Activated T-cell treated with anti-CD3 and anti-CD28 coated beads, Interleukin-2, amount 50 U/mL, for 48 hours (primary cell): ENCODE results near the gene B3GNT3.
"Not testable (repeated sequence)": the region's sequence is repeated elsewhere in the genome, so short reads cannot be mapped to it uniquely, and the experiment has no call there.

Source experiments
- DNase-seq, 2 experiments: peaks; one replicate each; pipeline ENCODE4 v3.0.0-alpha.2; 2020

The B3GNT3 gene

GRCh38 chr19:17767559-17767958, 27.4 kb upstream of the B3GNT3 start:
- no peak for DNase-seq

- no peak for DNase-seq
Measured at GRCh38 chr19:17770613-17771012, 24.3 kb upstream of the B3GNT3 start.

GRCh38 chr19:17772172-17772571, 22.8 kb upstream of the B3GNT3 start:
- DNase-seq = no peak

GRCh38 chr19:17775245-17775927, 19.6 kb upstream of the B3GNT3 start:
- DNase-seq = peak; percentile 67 to 73

- DNase-seq = no peak
Measured at GRCh38 chr19:17775991-17776803, 18.7 kb upstream of the B3GNT3 start.

- DNase-seq = not testable (repeated sequence)
Measured at GRCh38 chr19:17777840-17778239, 17.1 kb upstream of the B3GNT3 start.

GRCh38 chr19:17778251-17778967, 16.5 kb upstream of the B3GNT3 start:
- peak; percentile 80 to 82 for DNase-seq

GRCh38 chr19:17778968-17779929, 15.7 kb upstream of the B3GNT3 start:
- no peak for DNase-seq

- DNase-seq = no peak
Measured at GRCh38 chr19:17780781-17781180, 14.2 kb upstream of the B3GNT3 start.

- not testable (repeated sequence) for DNase-seq
Measured at GRCh38 chr19:17783721-17784120, 11.2 kb upstream of the B3GNT3 start.

- DNase-seq = peak; percentile 85 to 86
Measured at GRCh38 chr19:17784201-17785008, 10.5 kb upstream of the B3GNT3 start.

GRCh38 chr19:17787274-17787913, 7.5 kb upstream of the B3GNT3 start:
- DNase-seq = no peak

- DNase-seq = no peak
Measured at GRCh38 chr19:17788632-17789031, 6.3 kb upstream of the B3GNT3 start.

- no peak for DNase-seq
Measured at GRCh38 chr19:17790059-17790780, 4.7 kb upstream of the B3GNT3 start.

- no peak for DNase-seq
Measured at GRCh38 chr19:17794412-17794730, 567 bp upstream of the B3GNT3 start.

- DNase-seq = no peak
Measured at GRCh38 chr19:17795495-17795856, 538 bp downstream of the B3GNT3 start.

GRCh38 chr19:17796013-17796837, 1.3 kb downstream of the B3GNT3 start:
- no peak for DNase-seq

- DNase-seq = no peak
Measured at GRCh38 chr19:17796838-17797423, 2.0 kb downstream of the B3GNT3 start.
